ENCODE data around the gene SPTBN4.

Gene SPTBN4

GRCh38 chr19:40567750-40568494, 101.1 kb downstream of the SPTBN4 start:
- DNase-seq: peak; percentile 56

GRCh38 chr19:40570313-40571004, 103.7 kb downstream of the SPTBN4 start:
- peak; percentile 92 for DNase-seq

GRCh38 chr19:40571005-40571318, 104.2 kb downstream of the SPTBN4 start:
- no peak for DNase-seq

- no peak for DNase-seq
Measured at GRCh38 chr19:40571831-40572495, 105.2 kb downstream of the SPTBN4 start.

- no peak for DNase-seq
Measured at GRCh38 chr19:40575326-40575725, 108.5 kb downstream of the SPTBN4 start.

GRCh38 chr19:40576151-40576584, 109.4 kb downstream of the SPTBN4 start:
- DNase-seq: no peak

GRCh38 chr19:40576585-40577451, 110.0 kb downstream of the SPTBN4 start, which contains the start of gene SHKBP1:
SHKBP1 (plus strand) TSS chr19:40576873; CDS start chr19:40576900, 27 bp downstream.
- DNase-seq: peak; percentile 95

- no peak for DNase-seq
Measured at GRCh38 chr19:40578442-40578908, 111.7 kb downstream of the SPTBN4 start.

- no peak for DNase-seq
Measured at GRCh38 chr19:40580619-40581018, 113.8 kb downstream of the SPTBN4 start.

- no peak for DNase-seq
Measured at GRCh38 chr19:40581531-40581930, 114.7 kb downstream of the SPTBN4 start.

GRCh38 chr19:40582467-40582866, 115.7 kb downstream of the SPTBN4 start:
- DNase-seq: no peak

- no peak for DNase-seq
Measured at GRCh38 chr19:40583283-40583682, 116.5 kb downstream of the SPTBN4 start.

GRCh38 chr19:40584007-40584406, 117.2 kb downstream of the SPTBN4 start:
- DNase-seq: no peak

- no peak for DNase-seq
Measured at GRCh38 chr19:40585241-40585981, 118.6 kb downstream of the SPTBN4 start.

GRCh38 chr19:40585982-40586422, 119.2 kb downstream of the SPTBN4 start:
- no peak for DNase-seq

GRCh38 chr19:40586611-40587010, 119.8 kb downstream of the SPTBN4 start:
- DNase-seq: no peak

- DNase-seq: no peak
Measured at GRCh38 chr19:40588110-40588854, 121.5 kb downstream of the SPTBN4 start.

- DNase-seq: no peak
Measured at GRCh38 chr19:40588926-40589569, 122.2 kb downstream of the SPTBN4 start.

GRCh38 chr19:40589591-40590429, 123.0 kb downstream of the SPTBN4 start:
- no peak for DNase-seq
